H1 (cell line): ENCODE results near the gene MACF1.
"Not testable (repeated sequence)": the region's sequence is repeated elsewhere in the genome, so short reads cannot be mapped to it uniquely, and the experiment has no call there.

ENCODE experiments used
- EGR1 ChIP-seq: IDR thresholded peaks from 2 replicates; pipeline ENCODE4 v1.6.1; 2011; ENCODE audit warnings: low read depth, low read length, borderline replicate concordance
- EP300 ChIP-seq, 2 experiments: IDR thresholded peaks; 1 replicate in 1 of 2; 2 replicates in 1 of 2; pipeline ENCODE4 v1.6.1; 2011 to 2012; ENCODE audit warnings: low read depth in 2 of 2, low read length in 2 of 2, mild to moderate bottlenecking in 2 of 2, borderline replicate concordance in 1 of 2, inconsistent platforms in 1 of 2, moderate library complexity in 1 of 2
- GABPA ChIP-seq: IDR thresholded peaks from 2 replicates; pipeline ENCODE4 v1.6.1; 2011; ENCODE audit warnings: mild to moderate bottlenecking, low read length, moderate library complexity, borderline replicate concordance; ENCODE audit not compliant: insufficient read depth
- HDAC2 ChIP-seq, 2 experiments: fragments of 300-600 bp in 1 of 2; sonication (generic) in 1 of 2; IDR thresholded peaks; 2 replicates each; pipeline ENCODE4 v1.6.1; 2011 to 2012; ENCODE audit warnings: low read depth in 2 of 2, low read length in 2 of 2, mild to moderate bottlenecking in 2 of 2, moderate library complexity in 2 of 2, borderline replicate concordance in 1 of 2, inconsistent platforms in 1 of 2
- JUND ChIP-seq: IDR thresholded peaks from 2 replicates; pipeline ENCODE4 v1.6.1; 2011; ENCODE audit warnings: mild to moderate bottlenecking, improper control_type of control experiment, low read length
- KDM1A ChIP-seq: fragments of 200-600, 300-600 bp; sonication (generic); IDR thresholded peaks from 2 replicates; pipeline ENCODE4 v1.7.1; 2016; ENCODE audit warnings: mild to moderate bottlenecking, low read length, borderline replicate concordance
- POLR2AphosphoS5 ChIP-seq: IDR thresholded peaks from 2 replicates; pipeline ENCODE4 v1.6.1; 2011; ENCODE audit warnings: low read depth, low read length
- RAD21 ChIP-seq, 2 experiments: IDR thresholded peaks in 1 of 2; conservative IDR thresholded peaks in 1 of 2; 2 replicates each; pipeline ENCODE4 v1.6.1; 2011; ENCODE audit warnings: low read depth in 2 of 2, low read length in 2 of 2, improper control_type of control experiment in 1 of 2, inconsistent platforms in 1 of 2, mild to moderate bottlenecking in 1 of 2, moderate library complexity in 1 of 2
- SUZ12 ChIP-seq: fragments of 200-600 bp; sonication (generic); IDR thresholded peaks from 2 replicates; pipeline ENCODE4 v1.6.1; 2012; ENCODE audit warnings: mild to moderate bottlenecking, inconsistent platforms, low read length, moderate library complexity, mixed read lengths
- TF ChIP-seq, protein P1 (sequence below), 3 experiments: IDR thresholded peaks; 1 replicate in 2 of 3; 2 replicates in 1 of 3; pipeline versions ENCODE4 v1.5.1 to v1.6.1; 2011; ENCODE audit warnings: low read length in 3 of 3, mild to moderate bottlenecking in 3 of 3, inconsistent platforms in 2 of 3, low read depth in 1 of 3, moderate library complexity in 1 of 3; ENCODE audit not compliant: insufficient read depth in 1 of 3; ENCODE audit errors: control extremely low read depth in 1 of 3
- TF ChIP-seq, protein P2 (sequence below): IDR thresholded peaks from 2 replicates; pipeline ENCODE4 v1.6.1; 2012; ENCODE audit warnings: inconsistent platforms
- TF ChIP-seq, protein P3 (sequence below): IDR thresholded peaks from 2 replicates; pipeline ENCODE4 v1.6.1; 2011; ENCODE audit warnings: low read length, improper control_type of control experiment

DNA sequence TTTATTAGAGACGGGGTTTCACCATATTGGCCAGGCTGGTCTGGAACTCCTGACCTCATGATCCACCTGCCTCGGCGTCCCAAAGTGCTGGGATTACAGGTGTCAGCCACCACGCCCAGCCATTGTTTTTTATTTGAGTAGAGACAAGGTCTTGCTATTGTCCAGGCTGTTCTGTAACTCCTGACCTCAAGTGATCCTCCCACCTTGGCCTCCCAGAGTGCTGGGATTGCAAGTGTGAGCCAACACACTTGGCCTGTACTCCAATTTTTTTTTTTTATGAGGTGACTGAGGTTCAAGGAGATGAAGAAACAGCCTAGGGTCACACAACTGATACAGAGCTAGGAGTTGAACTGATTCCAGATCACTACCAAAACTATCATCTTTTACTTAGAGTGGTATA, 245.5 kb downstream of the MACF1 start:
- TF ChIP-seq RAD21 (IDR thresholded peaks at IDR 0.05 in 1 of 2, conservative IDR thresholded peaks at IDR 0.05 in 1 of 2; ENCODE audit: low read depth in 2 of 2, low read length in 2 of 2); EGR1; SUZ12; EP300 (IDR thresholded peaks at IDR 0.05; ENCODE audit: borderline replicate concordance in 1 of 2, low read depth in 2 of 2, low read length in 2 of 2); JUND; HDAC2 (IDR thresholded peaks at IDR 0.05; ENCODE audit: borderline replicate concordance in 1 of 2, low read depth in 2 of 2, low read length in 2 of 2); GABPA; KDM1A; POLR2AphosphoS5: not testable (repeated sequence)
- TF ChIP-seq, protein P1, sequence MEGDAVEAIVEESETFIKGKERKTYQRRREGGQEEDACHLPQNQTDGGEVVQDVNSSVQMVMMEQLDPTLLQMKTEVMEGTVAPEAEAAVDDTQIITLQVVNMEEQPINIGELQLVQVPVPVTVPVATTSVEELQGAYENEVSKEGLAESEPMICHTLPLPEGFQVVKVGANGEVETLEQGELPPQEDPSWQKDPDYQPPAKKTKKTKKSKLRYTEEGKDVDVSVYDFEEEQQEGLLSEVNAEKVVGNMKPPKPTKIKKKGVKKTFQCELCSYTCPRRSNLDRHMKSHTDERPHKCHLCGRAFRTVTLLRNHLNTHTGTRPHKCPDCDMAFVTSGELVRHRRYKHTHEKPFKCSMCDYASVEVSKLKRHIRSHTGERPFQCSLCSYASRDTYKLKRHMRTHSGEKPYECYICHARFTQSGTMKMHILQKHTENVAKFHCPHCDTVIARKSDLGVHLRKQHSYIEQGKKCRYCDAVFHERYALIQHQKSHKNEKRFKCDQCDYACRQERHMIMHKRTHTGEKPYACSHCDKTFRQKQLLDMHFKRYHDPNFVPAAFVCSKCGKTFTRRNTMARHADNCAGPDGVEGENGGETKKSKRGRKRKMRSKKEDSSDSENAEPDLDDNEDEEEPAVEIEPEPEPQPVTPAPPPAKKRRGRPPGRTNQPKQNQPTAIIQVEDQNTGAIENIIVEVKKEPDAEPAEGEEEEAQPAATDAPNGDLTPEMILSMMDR (IDR thresholded peaks at IDR 0.05; ENCODE audit: control extremely low read depth in 1 of 3, insufficient read depth in 1 of 3, low read depth in 1 of 3, low read length in 3 of 3) = not testable (repeated sequence)
- TF ChIP-seq, protein P2, sequence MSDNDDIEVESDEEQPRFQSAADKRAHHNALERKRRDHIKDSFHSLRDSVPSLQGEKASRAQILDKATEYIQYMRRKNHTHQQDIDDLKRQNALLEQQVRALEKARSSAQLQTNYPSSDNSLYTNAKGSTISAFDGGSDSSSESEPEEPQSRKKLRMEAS = not testable (repeated sequence)
- TF ChIP-seq, protein P3, sequence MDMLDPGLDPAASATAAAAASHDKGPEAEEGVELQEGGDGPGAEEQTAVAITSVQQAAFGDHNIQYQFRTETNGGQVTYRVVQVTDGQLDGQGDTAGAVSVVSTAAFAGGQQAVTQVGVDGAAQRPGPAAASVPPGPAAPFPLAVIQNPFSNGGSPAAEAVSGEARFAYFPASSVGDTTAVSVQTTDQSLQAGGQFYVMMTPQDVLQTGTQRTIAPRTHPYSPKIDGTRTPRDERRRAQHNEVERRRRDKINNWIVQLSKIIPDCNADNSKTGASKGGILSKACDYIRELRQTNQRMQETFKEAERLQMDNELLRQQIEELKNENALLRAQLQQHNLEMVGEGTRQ = not testable (repeated sequence)
